Osteoblast (primary cell): ENCODE measurements around the gene MATN4. TPM values are rescaled to one million over a fixed set of nuclear protein-coding genes. Genes with fewer than 3 reads are reported as not detected.

Experiments used
- DNase-seq: peaks from one replicate; pipeline ENCODE4 v3.0.0; 2011; ENCODE audit warnings: low spot score, mixed read lengths; ENCODE audit not compliant: insufficient read length; ENCODE audit errors: missing footprints
- H2AFZ ChIP-seq: 2 replicates; pipeline ENCODE4 v1.6.0; 2011; ENCODE audit warnings: mild to moderate bottlenecking, low read length
- H3K27ac ChIP-seq: 2 replicates; pipeline ENCODE4 v1.5.1; 2011; ENCODE audit warnings: mild to moderate bottlenecking, low read depth, low read length, moderate library complexity
- H3K27me3 ChIP-seq: 2 replicates; pipeline ENCODE4 v1.6.0; 2012; ENCODE audit warnings: mild to moderate bottlenecking, control low read depth, inconsistent platforms, low read length, moderate library complexity; ENCODE audit not compliant: insufficient read depth
- H3K36me3 ChIP-seq: 2 replicates; pipeline ENCODE4 v1.5.1; 2011; ENCODE audit warnings: mild to moderate bottlenecking, low read length, control low read depth, moderate library complexity; ENCODE audit not compliant: insufficient read depth
- H3K4me1 ChIP-seq: 2 replicates; pipeline ENCODE4 v1.5.1; 2011; ENCODE audit warnings: mild to moderate bottlenecking, low read length, control low read depth, moderate library complexity; ENCODE audit not compliant: insufficient read depth
- H3K4me2 ChIP-seq: 2 replicates; pipeline ENCODE4 v1.6.0; 2011; ENCODE audit warnings: mild to moderate bottlenecking, low read length; ENCODE audit not compliant: insufficient read depth
- H3K4me3 ChIP-seq: fragments of 200-600 bp; sonication (generic); 3 replicates; pipeline ENCODE4 v1.5.1; 2012; ENCODE audit warnings: mild to moderate bottlenecking, low read length, inconsistent platforms; ENCODE audit not compliant: insufficient read depth
- H3K79me2 ChIP-seq: 2 replicates; pipeline ENCODE4 v1.6.0; 2012; ENCODE audit warnings: mild to moderate bottlenecking, low read length, control low read depth, inconsistent platforms; ENCODE audit not compliant: insufficient read depth
- H3K9me3 ChIP-seq: 2 replicates; pipeline ENCODE4 v1.5.1; 2011; ENCODE audit warnings: low read depth, low read length, control low read depth
- H4K20me1 ChIP-seq: 2 replicates; pipeline ENCODE4 v1.6.0; 2012; ENCODE audit warnings: mild to moderate bottlenecking, low read length, control low read depth; ENCODE audit not compliant: insufficient read depth
- CTCF ChIP-seq: IDR thresholded peaks from 2 replicates; pipeline ENCODE4 v1.5.1; 2011; ENCODE audit warnings: mild to moderate bottlenecking, low read depth, low read length, moderate library complexity; ENCODE audit errors: extremely low read depth
- total RNA-seq: library from RNA; depleted of rRNA; stranded (reverse); fragments of >200 nt; gene quantifications from 2 replicates; pipeline ENCODE4 v1.2.3, GENCODE V29; 2012

Gene MATN4
- total RNA-seq, 1 donor: under 0.01 TPM

GRCh38 chr20:45289942-45290676 is 18.0 kb downstream of the MATN4 start:
- DNase-seq: no peak
- H3K4me3 ChIP-seq: no peak overlapping the region
- peaks cover 14% of the 10 kb centered on the region for H3K27me3 ChIP-seq
- no peaks in the 10 kb centered on the region for H3K36me3 ChIP-seq
- H3K79me2 ChIP-seq: no peaks in the 10 kb centered on the region
- no peak overlapping the region for H3K27ac ChIP-seq
- H3K9me3 ChIP-seq: no peaks in the 10 kb centered on the region
- no peak overlapping the region for H3K4me2 ChIP-seq
- no peak for TF ChIP-seq CTCF
- H2AFZ ChIP-seq: no peak overlapping the region
- no peaks in the 10 kb centered on the region for H4K20me1 ChIP-seq
- H3K4me1 ChIP-seq: peaks cover 7% of the 10 kb centered on the region

- no peak overlapping the region for H3K27ac ChIP-seq
- H3K4me2 ChIP-seq: no peak overlapping the region
- no peaks in the 10 kb centered on the region for H3K9me3 ChIP-seq
- peaks cover 14% of the 10 kb centered on the region for H3K27me3 ChIP-seq
- no peaks in the 10 kb centered on the region for H4K20me1 ChIP-seq
- H3K79me2 ChIP-seq: no peaks in the 10 kb centered on the region
- no peak overlapping the region for H3K4me3 ChIP-seq
- no peak for DNase-seq
- H3K4me1 ChIP-seq: peaks cover 7% of the 10 kb centered on the region
- H3K36me3 ChIP-seq: no peaks in the 10 kb centered on the region
- H2AFZ ChIP-seq: no peak overlapping the region
- TF ChIP-seq CTCF: no peak
Observed at GRCh38 chr20:45288860-45289259, 19.2 kb downstream of the MATN4 start.

- DNase-seq: no peak
- Histone ChIP-seq H3K4me1 (peaks cover 5% of the 10 kb centered on the region), H3K27ac (no peak overlapping the region), H4K20me1 (no peaks in the 10 kb centered on the region), H3K79me2 (no peaks in the 10 kb centered on the region), H3K4me3 (no peak overlapping the region), H3K4me2 (no peak overlapping the region), H3K36me3 (no peaks in the 10 kb centered on the region), H3K27me3 (peaks cover 14% of the 10 kb centered on the region), H3K9me3 (no peaks in the 10 kb centered on the region), H2AFZ (no peak overlapping the region)
- no peak for TF ChIP-seq CTCF
Observed at GRCh38 chr20:45288376-45288775, 19.7 kb downstream of the MATN4 start.

GRCh38 chr20:45283551-45284057 is 24.5 kb downstream of the MATN4 start:
- DNase-seq: peak; percentile 59

More at GRCh38 chr20:45283551-45284057, 24.5 kb downstream of the MATN4 start:
- H2AFZ ChIP-seq: no peak overlapping the region
- no peaks in the 10 kb centered on the region for H3K9me3 ChIP-seq
- no peak overlapping the region for H3K4me2 ChIP-seq
- H3K4me3 ChIP-seq: no peak overlapping the region
- H3K4me1 ChIP-seq: no peaks in the 10 kb centered on the region
- H3K27me3 ChIP-seq: peaks cover 3% of the 10 kb centered on the region
- no peaks in the 10 kb centered on the region for H3K79me2 ChIP-seq
- no peak overlapping the region for H3K27ac ChIP-seq
- no peaks in the 10 kb centered on the region for H4K20me1 ChIP-seq
- no peaks in the 10 kb centered on the region for H3K36me3 ChIP-seq
- no peak for TF ChIP-seq CTCF
